Measurements from ENCODE around the gene OR6S1. TPM values are rescaled to one million over a fixed set of nuclear protein-coding genes. Genes with fewer than 3 reads are reported as not detected.

OR6S1 gene
- polyA plus RNA-seq, 1 donor (not counting 4 experiments of a cell fraction or from before 2014, with no cell fraction given) = not detected

DNA sequence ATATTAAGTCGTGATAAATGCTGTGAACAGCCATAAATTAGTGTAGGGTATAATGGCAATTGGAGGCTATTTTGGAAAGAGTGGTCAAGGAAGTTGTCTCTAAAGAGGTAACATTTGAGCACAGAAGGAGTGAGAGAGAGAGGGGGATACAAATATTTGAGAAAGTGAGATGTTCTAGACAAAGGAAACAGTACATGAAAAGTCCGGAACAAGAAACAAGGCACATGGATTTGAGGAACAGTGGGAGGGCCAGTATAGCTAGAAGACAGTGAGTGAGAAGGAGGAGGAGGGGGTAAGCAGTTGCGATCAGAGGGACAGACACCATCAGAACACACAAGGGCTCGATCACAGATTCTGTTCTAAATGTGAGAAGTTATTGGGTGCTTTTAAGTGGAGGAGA is 30.2 kb downstream of the OR6S1 start:
- Histone ChIP-seq H3K4me1 (ENCODE audit: control insufficient read depth, extremely low read depth, insufficient read depth, low read length) (peaks cover 9% of the 10 kb centered on the region), H3K9me1 (ENCODE audit: control insufficient read depth, extremely low read depth, insufficient read depth, low read length) (peaks cover 3% of the 10 kb centered on the region), H3K9me3 (ENCODE audit: control insufficient read depth, low read depth, low read length) (no peaks in the 10 kb centered on the region), H3K9ac (ENCODE audit: control insufficient read depth, extremely low read depth, insufficient read depth, low read length) (no peak overlapping the region), H3K36me3 (ENCODE audit: control insufficient read depth in 2 of 2, extremely low read depth in 1 of 2, insufficient read depth in 2 of 2, low read length in 2 of 2) (no peaks in the 10 kb centered on the region), H3K4me3 (ENCODE audit: control insufficient read depth in 2 of 3, extremely low read depth in 1 of 3, insufficient read depth in 2 of 3, low read depth in 1 of 3, low read length in 3 of 3) (no peak overlapping the region), H2AFZ (ENCODE audit: control insufficient read depth, low read length) (no peak overlapping the region), H3K27me3 (ENCODE audit: control insufficient read depth, extremely low read depth, insufficient read depth, low read length) (no peaks in the 10 kb centered on the region), H3K79me2 (ENCODE audit: control insufficient read depth, insufficient read depth, low read length) (no peaks in the 10 kb centered on the region), H4K20me1 (ENCODE audit: control insufficient read depth, extremely low read depth, insufficient read depth, low read length) (no peaks in the 10 kb centered on the region), H3K4me2 (ENCODE audit: control insufficient read depth, extremely low read depth, insufficient read depth, low read depth, low read length) (no peak overlapping the region), H3K27ac (ENCODE audit: control insufficient read depth, insufficient read depth, low read length) (no peak overlapping the region)
- no peak for FAIRE-seq
- dilution Hi-C loops (cut with MboI; ENCODE audit: extremely low pct_ligation_motif_present, low sequenced_read_pairs) = no loop called here
- no peak for TF ChIP-seq EZH2 (IDR thresholded peaks at IDR 0.05; ENCODE audit: low read length)
- TF ChIP-seq CTCF (optimal IDR thresholded peaks at IDR 0.05 in 1 of 3, IDR thresholded peaks at IDR 0.05 in 1 of 3, conservative IDR thresholded peaks at IDR 0.05 in 1 of 3; ENCODE audit: extremely low read depth in 1 of 3, insufficient read depth in 2 of 3, low read length in 3 of 3) = no peak
- DNase-seq (ENCODE audit: low read depth, low spot score) = no peak

GRCh38 chr14:20610002-20610765 is 31.3 kb downstream of the OR6S1 start:
- H3K27me3 ChIP-seq (ENCODE audit: control insufficient read depth, extremely low read depth, insufficient read depth, low read length) = no peaks in the 10 kb centered on the region
- H3K9me3 ChIP-seq (ENCODE audit: control insufficient read depth, low read depth, low read length) = no peaks in the 10 kb centered on the region
- peak; percentile 70 for DNase-seq (ENCODE audit: low read depth, low spot score)
- H3K4me3 ChIP-seq (ENCODE audit: control insufficient read depth in 2 of 3, extremely low read depth in 1 of 3, insufficient read depth in 2 of 3, low read depth in 1 of 3, low read length in 3 of 3) = peak overlapping the region; percentile 82 to 96 (median 91)
- peak overlapping the region; percentile 88 for H3K4me2 ChIP-seq (ENCODE audit: control insufficient read depth, extremely low read depth, insufficient read depth, low read depth, low read length)
- peaks cover 9% of the 10 kb centered on the region for H3K4me1 ChIP-seq (ENCODE audit: control insufficient read depth, extremely low read depth, insufficient read depth, low read length)
- H3K9ac ChIP-seq (ENCODE audit: control insufficient read depth, extremely low read depth, insufficient read depth, low read length) = peak overlapping the region; percentile 69
- peak overlapping the region; percentile 96 for H2AFZ ChIP-seq (ENCODE audit: control insufficient read depth, low read length)
- H3K36me3 ChIP-seq (ENCODE audit: control insufficient read depth in 2 of 2, extremely low read depth in 1 of 2, insufficient read depth in 2 of 2, low read length in 2 of 2) = no peaks in the 10 kb centered on the region
- no peak for FAIRE-seq
- H3K9me1 ChIP-seq (ENCODE audit: control insufficient read depth, extremely low read depth, insufficient read depth, low read length) = peaks cover 3% of the 10 kb centered on the region
- no peaks in the 10 kb centered on the region for H3K79me2 ChIP-seq (ENCODE audit: control insufficient read depth, insufficient read depth, low read length)
- no peaks in the 10 kb centered on the region for H4K20me1 ChIP-seq (ENCODE audit: control insufficient read depth, extremely low read depth, insufficient read depth, low read length)
- dilution Hi-C loops (cut with MboI; ENCODE audit: extremely low pct_ligation_motif_present, low sequenced_read_pairs) = no loop called here
- TF ChIP-seq EZH2 (IDR thresholded peaks at IDR 0.05; ENCODE audit: low read length) (no peak), CTCF (optimal IDR thresholded peaks at IDR 0.05 in 1 of 3, IDR thresholded peaks at IDR 0.05 in 1 of 3, conservative IDR thresholded peaks at IDR 0.05 in 1 of 3; ENCODE audit: extremely low read depth in 1 of 3, insufficient read depth in 2 of 3, low read length in 3 of 3) (no peak)
- H3K27ac ChIP-seq (ENCODE audit: control insufficient read depth, insufficient read depth, low read length) = peak overlapping the region; percentile 26

All from keratinocyte (primary cell).